Glomerular visceral epithelial cell (primary cell): ENCODE measurements around the gene EFCAB11.

Source experiments
- DNase-seq: peaks from one replicate; pipeline ENCODE4 v3.0.0-alpha.2; 2016; ENCODE audit errors: extremely low spot score

Gene EFCAB11

GRCh38 chr14:89866458-89866857 is 88.1 kb downstream of the EFCAB11 start:
- no peak for DNase-seq

- no peak for DNase-seq
Measured at GRCh38 chr14:89865153-89865552, 89.4 kb downstream of the EFCAB11 start.

GRCh38 chr14:89862856-89863255 is 91.7 kb downstream of the EFCAB11 start:
- DNase-seq, result no peak

- no peak for DNase-seq
Measured at GRCh38 chr14:89861630-89862029, 92.9 kb downstream of the EFCAB11 start.

GRCh38 chr14:89858089-89858488 is 96.4 kb downstream of the EFCAB11 start:
- no peak for DNase-seq

GRCh38 chr14:89856871-89857345 is 97.6 kb downstream of the EFCAB11 start:
- DNase-seq, result no peak

GRCh38 chr14:89855961-89856656 is 98.4 kb downstream of the EFCAB11 start:
- DNase-seq, result peak; percentile 36

- no peak for DNase-seq
Measured at GRCh38 chr14:89853936-89854693, 100.4 kb downstream of the EFCAB11 start.

GRCh38 chr14:89851106-89851505 is 103.4 kb downstream of the EFCAB11 start:
- no peak for DNase-seq

GRCh38 chr14:89849931-89850330 is 104.6 kb downstream of the EFCAB11 start:
- peak; percentile 25 for DNase-seq

- DNase-seq, result no peak
Measured at GRCh38 chr14:89848165-89848564, 106.4 kb downstream of the EFCAB11 start.

- DNase-seq, result peak; percentile 40
Measured at GRCh38 chr14:89845346-89845745, 109.2 kb downstream of the EFCAB11 start.

- no peak for DNase-seq
Measured at GRCh38 chr14:89844508-89844907, 110.0 kb downstream of the EFCAB11 start.

GRCh38 chr14:89842837-89843236 is 111.7 kb downstream of the EFCAB11 start:
- DNase-seq, result no peak

- no peak for DNase-seq
Measured at GRCh38 chr14:89841851-89842250, 112.7 kb downstream of the EFCAB11 start.

- no peak for DNase-seq
Measured at GRCh38 chr14:89836830-89837469, 117.6 kb downstream of the EFCAB11 start.

GRCh38 chr14:89833661-89834060 is 120.9 kb downstream of the EFCAB11 start:
- DNase-seq, result no peak

- DNase-seq, result no peak
Measured at GRCh38 chr14:89833120-89833532, 121.4 kb downstream of the EFCAB11 start.

- no peak for DNase-seq
Measured at GRCh38 chr14:89828471-89829165, 125.9 kb downstream of the EFCAB11 start.

- no peak for DNase-seq
Measured at GRCh38 chr14:89827265-89827664, 127.3 kb downstream of the EFCAB11 start.

- peak; percentile 20 for DNase-seq
Measured at GRCh38 chr14:89826596-89826995, 127.9 kb downstream of the EFCAB11 start.

GRCh38 chr14:89823743-89824142 is 130.8 kb downstream of the EFCAB11 start:
- no peak for DNase-seq
